ENCODE measurements around the gene TOM1L2.

Gene TOM1L2

GRCh38 chr17:17993852-17994251, 21.7 kb upstream of the TOM1L2 start:
- H2AFZ ChIP-seq (ENCODE audit: low read length), result no peak overlapping the region
- H3K4me3 ChIP-seq (ENCODE audit: low read length), result no peak overlapping the region
- no peak for DNase-seq
- no peaks in the 10 kb centered on the region for H4K20me1 ChIP-seq (ENCODE audit: insufficient read depth, low read length)
- no peaks in the 10 kb centered on the region for H3K9me2 ChIP-seq (replicated peaks; ENCODE audit: insufficient read depth, low read length)
- no peaks in the 10 kb centered on the region for H3K9me3 ChIP-seq (replicated peaks; ENCODE audit: insufficient read depth, low read length)
- no peaks in the 10 kb centered on the region for H3K27me3 ChIP-seq (replicated peaks; ENCODE audit: insufficient read depth, low read length)
- no peaks in the 10 kb centered on the region for H3K4me1 ChIP-seq (ENCODE audit: low read length)
- no peak for TF ChIP-seq EZH2phosphoT487 (IDR thresholded peaks at IDR 0.05; ENCODE audit: low read length)
- no peak for TF ChIP-seq CTCF (IDR thresholded peaks at IDR 0.05; ENCODE audit: low read length)
- TF ChIP-seq EZH2 (optimal IDR thresholded peaks at IDR 0.05; ENCODE audit: low read depth, low read length), result no peak
- no peak overlapping the region for H3K4me2 ChIP-seq (ENCODE audit: low read depth, low read length)
- H3K27ac ChIP-seq (ENCODE audit: low read length), result no peak overlapping the region
- H3F3A ChIP-seq (ENCODE audit: insufficient read depth, low read length), result no peaks in the 10 kb centered on the region
- H3K9ac ChIP-seq (ENCODE audit: low read length), result no peak overlapping the region
- H3K79me2 ChIP-seq (ENCODE audit: low read length), result no peaks in the 10 kb centered on the region
- H3K36me3 ChIP-seq (replicated peaks; ENCODE audit: insufficient read depth, low read length), result no peaks in the 10 kb centered on the region

- TF ChIP-seq EZH2phosphoT487 (IDR thresholded peaks at IDR 0.05; ENCODE audit: low read length) (no peak), EZH2 (optimal IDR thresholded peaks at IDR 0.05; ENCODE audit: low read depth, low read length) (no peak), CTCF (IDR thresholded peaks at IDR 0.05; ENCODE audit: low read length) (no peak)
- Histone ChIP-seq H3K9me3 (replicated peaks; ENCODE audit: insufficient read depth, low read length) (no peaks in the 10 kb centered on the region), H3F3A (ENCODE audit: insufficient read depth, low read length) (no peaks in the 10 kb centered on the region), H3K27me3 (replicated peaks; ENCODE audit: insufficient read depth, low read length) (no peaks in the 10 kb centered on the region), H3K4me2 (ENCODE audit: low read depth, low read length) (no peak overlapping the region), H3K36me3 (replicated peaks; ENCODE audit: insufficient read depth, low read length) (no peaks in the 10 kb centered on the region), H2AFZ (ENCODE audit: low read length) (no peak overlapping the region), H3K9me2 (replicated peaks; ENCODE audit: insufficient read depth, low read length) (no peaks in the 10 kb centered on the region), H3K27ac (ENCODE audit: low read length) (no peak overlapping the region), H3K4me3 (ENCODE audit: low read length) (no peak overlapping the region), H4K20me1 (ENCODE audit: insufficient read depth, low read length) (no peaks in the 10 kb centered on the region), H3K9ac (ENCODE audit: low read length) (no peak overlapping the region), H3K4me1 (ENCODE audit: low read length) (no peaks in the 10 kb centered on the region), H3K79me2 (ENCODE audit: low read length) (no peaks in the 10 kb centered on the region)
- no peak for DNase-seq
Measured at GRCh38 chr17:17993366-17993765, 21.2 kb upstream of the TOM1L2 start.

GRCh38 chr17:17990282-17990681, 18.1 kb upstream of the TOM1L2 start:
- H3K4me1 ChIP-seq (ENCODE audit: low read length), result no peaks in the 10 kb centered on the region
- H3K36me3 ChIP-seq (replicated peaks; ENCODE audit: insufficient read depth, low read length), result no peaks in the 10 kb centered on the region
- H4K20me1 ChIP-seq (ENCODE audit: insufficient read depth, low read length), result no peaks in the 10 kb centered on the region
- DNase-seq, result no peak
- H3K9ac ChIP-seq (ENCODE audit: low read length), result no peak overlapping the region
- H3K9me3 ChIP-seq (replicated peaks; ENCODE audit: insufficient read depth, low read length), result no peaks in the 10 kb centered on the region
- no peak overlapping the region for H2AFZ ChIP-seq (ENCODE audit: low read length)
- no peaks in the 10 kb centered on the region for H3K79me2 ChIP-seq (ENCODE audit: low read length)
- no peak for TF ChIP-seq CTCF (IDR thresholded peaks at IDR 0.05; ENCODE audit: low read length)
- TF ChIP-seq EZH2 (optimal IDR thresholded peaks at IDR 0.05; ENCODE audit: low read depth, low read length), result no peak
- TF ChIP-seq EZH2phosphoT487 (IDR thresholded peaks at IDR 0.05; ENCODE audit: low read length), result no peak
- no peaks in the 10 kb centered on the region for H3K27me3 ChIP-seq (replicated peaks; ENCODE audit: insufficient read depth, low read length)
- no peaks in the 10 kb centered on the region for H3F3A ChIP-seq (ENCODE audit: insufficient read depth, low read length)
- H3K4me3 ChIP-seq (ENCODE audit: low read length), result no peak overlapping the region
- H3K4me2 ChIP-seq (ENCODE audit: low read depth, low read length), result no peak overlapping the region
- no peaks in the 10 kb centered on the region for H3K9me2 ChIP-seq (replicated peaks; ENCODE audit: insufficient read depth, low read length)
- H3K27ac ChIP-seq (ENCODE audit: low read length), result no peak overlapping the region

Data from MM.1S (cell line).